LNCAP (cell line): ENCODE measurements around the gene PMEPA1.

ENCODE experiments used
- TF ChIP-seq, protein P1 (sequence below): fragments of 450-650 bp; IDR thresholded peaks from 2 replicates; pipeline ENCODE4 v1.5.1; 2017; ENCODE audit warnings: mild to moderate bottlenecking

The PMEPA1 gene

DNA sequence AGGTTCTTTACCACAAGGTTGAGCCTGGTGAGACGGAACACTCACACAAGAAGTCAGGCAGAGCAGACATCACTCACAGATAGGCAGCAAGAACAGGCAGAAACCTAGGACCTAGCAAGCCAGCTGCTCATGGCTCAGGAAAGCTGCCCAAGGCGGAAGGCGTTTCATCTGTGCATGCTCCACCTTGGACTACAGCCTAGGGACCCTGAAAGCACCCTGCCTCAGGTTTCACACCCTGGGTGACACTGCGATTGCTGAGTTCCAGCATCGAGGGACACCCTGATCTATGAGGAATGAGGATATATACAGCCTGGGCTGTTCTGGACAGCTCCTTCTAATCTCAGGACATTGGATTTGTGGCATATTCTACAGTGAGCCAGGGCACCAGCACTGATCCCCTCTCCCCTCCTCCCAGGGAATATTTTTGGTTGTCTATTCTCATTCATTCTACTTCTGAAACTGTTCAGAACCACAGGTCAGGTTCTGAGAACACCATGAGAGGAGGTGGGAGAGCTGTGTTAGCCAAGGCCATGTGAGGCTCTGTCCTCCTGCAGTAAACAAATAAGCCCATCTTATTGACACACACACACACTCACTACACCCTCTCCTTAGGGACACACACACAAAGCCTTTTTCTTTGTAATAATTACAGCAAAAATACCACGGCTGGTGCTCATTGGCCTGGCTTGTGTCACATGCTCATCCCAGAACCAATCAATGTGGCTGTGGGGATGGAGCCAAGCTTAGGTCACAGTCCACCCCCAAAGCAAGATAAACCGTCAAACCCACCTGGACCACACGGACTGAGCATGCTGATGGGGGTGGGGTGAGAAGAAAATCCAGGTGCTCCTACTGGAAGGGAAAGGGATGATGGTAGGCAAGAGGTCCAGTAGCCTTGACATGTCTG, 26.3 kb upstream of the PMEPA1 start:
- TF ChIP-seq, protein P1, sequence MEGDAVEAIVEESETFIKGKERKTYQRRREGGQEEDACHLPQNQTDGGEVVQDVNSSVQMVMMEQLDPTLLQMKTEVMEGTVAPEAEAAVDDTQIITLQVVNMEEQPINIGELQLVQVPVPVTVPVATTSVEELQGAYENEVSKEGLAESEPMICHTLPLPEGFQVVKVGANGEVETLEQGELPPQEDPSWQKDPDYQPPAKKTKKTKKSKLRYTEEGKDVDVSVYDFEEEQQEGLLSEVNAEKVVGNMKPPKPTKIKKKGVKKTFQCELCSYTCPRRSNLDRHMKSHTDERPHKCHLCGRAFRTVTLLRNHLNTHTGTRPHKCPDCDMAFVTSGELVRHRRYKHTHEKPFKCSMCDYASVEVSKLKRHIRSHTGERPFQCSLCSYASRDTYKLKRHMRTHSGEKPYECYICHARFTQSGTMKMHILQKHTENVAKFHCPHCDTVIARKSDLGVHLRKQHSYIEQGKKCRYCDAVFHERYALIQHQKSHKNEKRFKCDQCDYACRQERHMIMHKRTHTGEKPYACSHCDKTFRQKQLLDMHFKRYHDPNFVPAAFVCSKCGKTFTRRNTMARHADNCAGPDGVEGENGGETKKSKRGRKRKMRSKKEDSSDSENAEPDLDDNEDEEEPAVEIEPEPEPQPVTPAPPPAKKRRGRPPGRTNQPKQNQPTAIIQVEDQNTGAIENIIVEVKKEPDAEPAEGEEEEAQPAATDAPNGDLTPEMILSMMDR: no peak

DNA sequence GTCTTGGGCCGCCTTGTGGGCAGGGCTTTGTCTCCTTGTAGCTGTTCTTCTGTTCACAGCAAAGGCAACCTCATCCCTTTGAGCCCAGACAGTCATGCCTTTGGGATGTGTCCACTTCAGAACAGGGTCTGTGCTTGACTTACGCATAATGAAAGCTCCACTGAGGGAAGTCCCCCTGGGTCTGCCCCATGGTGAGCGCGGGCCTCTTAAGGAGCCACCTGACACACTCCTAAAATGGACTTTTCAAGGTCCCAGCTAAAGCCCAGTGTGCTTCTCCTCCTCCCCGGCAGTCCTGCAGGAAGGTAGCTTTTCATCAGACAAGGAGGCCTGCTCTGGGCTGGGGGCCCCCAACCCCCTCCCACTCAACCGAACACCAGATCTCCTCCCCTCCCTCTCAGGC, 24.9 kb upstream of the PMEPA1 start:
- TF ChIP-seq, protein P1: no peak

DNA sequence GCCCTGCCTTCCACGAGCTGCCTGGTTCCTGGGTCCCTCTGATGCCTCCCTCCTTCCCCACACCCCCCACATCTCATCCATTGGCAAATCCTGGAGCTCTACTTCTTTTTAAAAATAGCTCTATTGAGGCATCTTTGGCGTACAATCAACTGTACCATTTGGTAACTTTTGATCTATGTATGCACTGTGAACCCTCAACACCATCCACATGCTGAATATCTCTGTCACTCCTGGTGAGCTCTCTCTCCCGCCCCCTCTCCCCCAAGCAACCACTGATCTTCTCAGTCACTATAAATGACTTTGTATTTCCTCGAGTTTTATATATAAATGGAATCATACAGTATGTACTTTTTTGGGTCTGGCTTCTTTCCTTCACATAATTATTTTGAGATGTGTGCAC, 22.4 kb upstream of the PMEPA1 start:
- TF ChIP-seq, protein P1: no peak

DNA sequence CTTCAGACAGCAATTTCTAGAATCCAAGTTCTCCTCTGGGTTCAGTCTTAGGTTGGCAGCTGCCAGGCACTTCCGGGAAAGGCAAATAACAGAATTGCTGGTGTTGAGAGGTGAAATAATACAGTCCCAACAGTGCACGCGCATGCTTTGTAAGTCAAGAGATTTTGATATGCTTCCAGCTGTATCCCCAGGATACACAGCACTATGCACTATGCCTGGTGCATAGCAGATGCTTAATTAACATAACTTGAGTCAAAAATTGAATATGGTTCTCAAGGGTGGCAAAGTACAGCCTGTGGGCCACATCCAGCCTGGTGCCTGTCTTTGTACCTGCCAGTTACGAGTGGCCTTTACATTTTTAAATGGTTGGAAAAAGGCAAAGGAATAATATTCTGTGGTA, 18.9 kb upstream of the PMEPA1 start:
- TF ChIP-seq, protein P1: no peak

DNA sequence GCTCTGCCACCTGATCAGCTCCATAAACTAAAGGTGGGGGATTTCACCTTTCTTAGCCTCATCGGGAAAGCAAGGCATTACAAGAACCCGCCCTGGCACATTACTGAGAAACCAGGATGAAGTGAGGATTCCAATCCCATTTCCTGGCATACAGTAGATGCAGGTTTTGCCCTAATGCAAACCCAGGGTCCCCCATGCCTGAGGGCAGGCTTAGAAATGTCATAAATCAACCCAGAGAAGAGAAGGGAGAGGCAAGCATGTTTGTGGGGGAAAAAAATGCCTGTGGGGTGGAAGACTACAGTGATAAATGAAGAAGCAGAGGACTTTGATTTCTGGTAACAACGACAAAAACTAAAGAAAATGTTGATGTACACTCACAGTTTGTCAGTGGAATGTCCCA, 18.0 kb upstream of the PMEPA1 start:
- TF ChIP-seq, protein P1: no peak

DNA sequence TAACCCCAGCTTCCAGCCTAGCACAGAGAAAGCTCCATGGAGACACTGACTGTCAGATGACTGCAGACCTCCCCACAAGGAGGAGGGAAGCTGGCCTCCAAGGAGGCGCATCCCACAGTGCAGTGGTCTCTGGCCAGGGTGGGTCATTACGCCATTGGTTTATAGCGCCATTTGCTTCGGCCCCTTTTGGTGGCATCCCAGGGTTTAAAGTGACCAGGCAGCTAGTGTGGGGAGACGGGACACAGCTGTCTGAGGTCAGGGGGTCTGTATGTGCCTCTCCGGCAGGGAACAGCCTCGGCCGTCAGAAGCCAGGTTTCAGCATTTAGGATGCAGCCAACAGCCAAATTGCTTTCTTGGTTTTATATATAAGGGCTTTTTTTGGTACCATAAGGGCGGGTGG, 15.8 kb upstream of the PMEPA1 start:
- TF ChIP-seq, protein P1: no peak

DNA sequence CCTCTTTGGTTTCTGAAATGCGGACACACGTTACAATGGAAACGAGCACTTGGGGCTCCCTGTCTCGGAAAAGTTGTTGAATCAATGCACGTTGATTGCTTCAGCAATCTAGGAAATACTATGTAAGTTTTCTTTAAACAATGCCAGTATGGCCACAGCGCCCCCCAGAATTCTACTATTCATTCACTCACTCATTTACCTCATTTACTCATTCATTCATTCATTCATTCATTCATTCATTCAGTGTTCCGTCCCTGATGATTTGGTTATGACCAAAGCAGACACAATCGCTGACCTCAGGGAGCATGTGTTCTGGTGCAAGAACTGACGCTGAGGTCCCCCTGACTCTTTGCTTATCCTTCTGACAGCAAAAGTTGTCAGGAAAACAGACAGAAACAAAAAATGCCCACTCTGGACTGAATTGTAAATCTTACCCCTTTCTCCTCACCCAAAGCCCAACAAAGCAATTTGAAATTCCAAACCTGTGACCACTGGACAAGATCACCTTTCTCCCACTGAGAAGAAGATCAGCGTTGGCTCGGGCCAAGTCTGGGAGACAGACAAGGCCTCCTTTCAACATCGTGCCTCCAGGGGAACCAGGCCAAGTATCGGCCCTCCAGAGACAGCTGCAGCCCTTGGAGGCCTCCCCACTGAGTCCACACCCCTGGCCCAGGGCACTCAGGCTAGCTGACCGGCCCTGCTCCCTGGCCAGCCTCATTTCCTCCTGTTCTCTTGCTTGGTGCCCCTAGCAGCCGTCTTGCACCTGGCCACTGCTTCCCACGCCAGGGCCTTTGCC, 15.0 kb upstream of the PMEPA1 start:
- TF ChIP-seq, protein P1: no peak
